HG03342 (cell line): ENCODE results near the gene UCKL1.
"Not testable (repeated sequence)": the region's sequence is repeated elsewhere in the genome, so short reads cannot be mapped to it uniquely, and the experiment has no call there.

ENCODE experiments used
- ATAC-seq: cut with Tn5 transposase; IDR thresholded peaks from one replicate; pipeline ENCODE4 v1.9.1; 2021; ENCODE audit warnings: mild to moderate bottlenecking, moderate library complexity; ENCODE audit not compliant: unreplicated experiment

Gene UCKL1

GRCh38 chr20:63955827-63956663, at the start of gene UCKL1:
Gene UCKL1 (minus strand): TSS chr20:63956416. CDS start chr20:63956372, 44 bp downstream.
- ATAC-seq = peak; percentile 62

DNA sequence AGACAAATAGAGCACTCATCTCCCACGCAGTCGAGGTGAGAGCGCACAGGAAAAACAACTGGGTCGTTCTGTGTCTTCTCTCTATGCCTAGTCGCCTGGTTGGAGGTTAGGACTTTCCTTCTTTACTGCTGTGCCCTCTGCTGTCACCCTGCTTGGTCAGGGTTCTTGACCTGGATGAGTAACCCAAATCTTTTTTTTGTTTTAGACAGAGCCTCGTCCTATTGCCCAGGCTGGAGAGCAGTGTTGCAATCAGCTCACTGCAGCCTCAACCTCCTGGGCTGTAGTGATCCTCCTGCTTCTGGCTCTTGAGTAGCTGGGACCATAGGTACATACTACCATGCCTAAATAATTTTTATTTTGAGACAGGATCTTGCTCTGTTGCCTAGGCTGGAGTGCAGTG, 49.2 kb upstream of the UCKL1 start:
- no peak for ATAC-seq

DNA sequence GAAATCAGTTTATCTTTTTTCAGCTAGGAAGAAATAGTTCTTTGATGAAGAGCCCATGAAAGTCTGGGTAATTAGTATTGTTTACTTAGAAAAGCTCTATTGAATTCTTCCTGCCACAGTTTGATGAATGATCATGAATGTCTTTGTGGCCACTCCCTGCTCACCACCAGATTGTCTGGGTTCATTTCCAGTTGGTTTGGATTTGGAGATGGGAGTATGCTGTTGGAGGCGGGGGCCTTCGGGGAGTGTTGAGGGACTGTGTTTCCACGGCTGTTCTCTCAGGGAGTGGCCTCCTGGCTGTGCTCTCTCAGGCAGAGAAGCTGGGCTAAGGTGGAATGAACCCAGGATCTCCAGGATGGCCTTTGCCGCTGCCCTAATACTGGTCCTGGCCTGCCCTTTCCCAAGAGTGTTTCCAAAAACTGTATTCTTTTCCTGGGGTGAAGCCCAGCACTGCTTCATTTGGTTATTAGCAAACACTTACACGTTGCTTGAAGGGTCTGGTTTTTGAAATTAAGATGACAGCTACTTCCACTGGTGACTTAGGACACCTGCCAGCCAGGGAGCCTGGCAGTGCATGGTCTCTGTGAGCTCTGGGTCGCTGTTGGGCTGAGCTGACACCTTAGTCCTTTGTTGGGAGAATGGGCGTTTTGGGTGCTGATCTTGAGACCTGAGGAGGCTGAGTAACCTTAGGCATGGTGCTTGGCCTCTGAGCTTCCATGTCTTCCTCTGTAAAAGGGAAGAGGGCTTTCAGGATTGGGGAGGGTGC, 47.9 kb upstream of the UCKL1 start:
- no peak for ATAC-seq

DNA sequence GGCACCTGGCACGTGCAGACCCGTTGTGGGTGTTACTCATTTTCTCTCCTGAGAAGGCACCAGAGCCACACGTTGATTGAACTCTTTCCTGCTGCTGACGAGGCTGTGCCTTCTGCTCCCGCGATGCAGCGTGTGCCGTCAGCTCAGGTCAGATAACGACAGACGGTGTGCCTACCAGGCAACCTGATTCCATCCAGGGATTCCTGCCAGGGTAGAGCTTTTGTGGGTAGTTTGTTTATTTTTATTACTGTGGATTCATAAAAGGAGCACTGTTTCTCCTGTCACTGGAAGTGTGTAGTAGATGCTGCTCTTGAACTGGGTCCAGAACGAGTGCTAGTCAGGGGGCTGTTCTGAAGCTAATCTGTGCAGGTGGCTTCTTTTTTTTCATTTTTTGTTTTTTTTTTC, 45.4 kb upstream of the UCKL1 start:
- no peak for ATAC-seq

- no peak for ATAC-seq
Measured at GRCh38 chr20:64000906-64001305, 44.7 kb upstream of the UCKL1 start.

GRCh38 chr20:63982937-63983336, 26.7 kb upstream of the UCKL1 start:
- ATAC-seq = no peak

- ATAC-seq = peak; percentile 50
Measured at GRCh38 chr20:63980806-63981728, 24.9 kb upstream of the UCKL1 start, which contains the start of gene PRPF6. Gene PRPF6 (plus strand): TSS chr20:63981132. CDS start chr20:63981246, 114 bp downstream.

DNA sequence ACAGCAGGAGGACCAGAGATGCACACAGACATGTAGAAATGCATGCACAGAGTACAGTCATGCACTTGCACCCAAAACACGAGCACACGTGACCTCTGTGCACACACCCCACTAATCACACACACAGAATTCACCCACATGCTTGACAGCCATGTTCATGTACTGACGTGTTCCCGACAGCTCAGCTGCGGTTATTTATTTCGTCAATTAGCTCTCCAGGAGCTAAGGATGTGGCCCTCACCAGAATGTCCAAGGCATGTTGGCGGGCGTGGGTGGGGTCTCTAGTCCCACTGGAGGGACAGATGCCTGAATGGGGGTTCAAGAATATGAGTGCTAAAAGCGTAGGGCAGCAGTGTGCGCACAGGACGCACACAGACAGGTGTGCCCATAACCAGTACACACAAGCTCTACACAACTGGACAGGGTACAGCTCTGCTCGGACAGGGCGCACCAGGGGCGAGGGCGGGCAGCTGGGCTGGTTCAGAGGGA, 24.1 kb upstream of the UCKL1 start:
- no peak for ATAC-seq

GRCh38 chr20:63979557-63980316, 23.5 kb upstream of the UCKL1 start, which contains the start of gene SAMD10:
Gene SAMD10 (minus strand): TSS chr20:63979642. CDS start chr20:63979467, 175 bp downstream.
- ATAC-seq = peak; percentile 40

- peak; percentile 0 for ATAC-seq
Measured at GRCh38 chr20:63979229-63979556, 23.0 kb upstream of the UCKL1 start.

DNA sequence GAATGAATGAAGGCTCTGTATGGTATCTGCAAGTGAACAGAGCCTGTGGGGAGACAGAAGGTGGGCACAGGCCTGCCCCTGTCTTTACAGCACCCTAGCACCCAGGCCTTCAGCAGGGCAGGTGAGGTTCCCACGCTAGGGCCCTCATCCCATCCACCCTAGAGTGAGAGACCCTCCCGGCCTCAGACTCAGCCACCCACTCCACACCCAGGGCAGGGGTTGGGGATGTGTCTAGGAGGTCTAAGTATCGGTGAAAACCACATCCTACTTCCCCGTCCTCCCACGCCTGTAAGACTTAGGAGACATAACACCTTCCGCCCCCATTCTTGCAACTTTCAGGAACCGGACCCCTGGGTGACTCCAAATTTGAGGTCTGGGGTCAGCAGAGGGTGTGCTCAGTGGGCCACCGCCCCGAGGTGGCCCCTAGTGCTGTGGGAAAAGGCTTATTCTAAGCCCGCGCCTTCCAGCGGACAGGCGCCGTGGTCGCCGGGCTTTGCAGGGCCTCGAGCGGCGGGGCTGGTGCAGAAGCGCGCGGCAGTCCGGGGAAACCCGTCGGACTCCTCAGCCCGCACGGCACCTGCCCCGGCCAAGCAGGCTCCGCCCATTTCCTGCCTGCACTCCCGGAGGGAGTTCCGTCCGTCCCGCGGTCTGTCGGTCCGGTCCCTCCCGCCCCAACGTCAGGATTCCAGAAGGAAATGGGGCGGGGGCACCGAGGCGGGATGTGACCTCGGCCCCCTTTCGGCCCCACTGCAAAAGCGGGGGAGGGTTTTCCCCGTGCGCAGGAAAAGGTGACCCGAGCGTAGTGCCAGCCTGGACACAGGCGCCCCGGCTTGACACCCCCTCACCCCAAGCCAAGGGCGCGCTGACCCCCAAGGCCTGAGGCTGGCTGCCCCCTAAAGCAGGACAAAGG, 22.4 kb upstream of the UCKL1 start:
- ATAC-seq = no peak

- ATAC-seq = no peak
Measured at GRCh38 chr20:63977739-63978276, 21.6 kb upstream of the UCKL1 start.

DNA sequence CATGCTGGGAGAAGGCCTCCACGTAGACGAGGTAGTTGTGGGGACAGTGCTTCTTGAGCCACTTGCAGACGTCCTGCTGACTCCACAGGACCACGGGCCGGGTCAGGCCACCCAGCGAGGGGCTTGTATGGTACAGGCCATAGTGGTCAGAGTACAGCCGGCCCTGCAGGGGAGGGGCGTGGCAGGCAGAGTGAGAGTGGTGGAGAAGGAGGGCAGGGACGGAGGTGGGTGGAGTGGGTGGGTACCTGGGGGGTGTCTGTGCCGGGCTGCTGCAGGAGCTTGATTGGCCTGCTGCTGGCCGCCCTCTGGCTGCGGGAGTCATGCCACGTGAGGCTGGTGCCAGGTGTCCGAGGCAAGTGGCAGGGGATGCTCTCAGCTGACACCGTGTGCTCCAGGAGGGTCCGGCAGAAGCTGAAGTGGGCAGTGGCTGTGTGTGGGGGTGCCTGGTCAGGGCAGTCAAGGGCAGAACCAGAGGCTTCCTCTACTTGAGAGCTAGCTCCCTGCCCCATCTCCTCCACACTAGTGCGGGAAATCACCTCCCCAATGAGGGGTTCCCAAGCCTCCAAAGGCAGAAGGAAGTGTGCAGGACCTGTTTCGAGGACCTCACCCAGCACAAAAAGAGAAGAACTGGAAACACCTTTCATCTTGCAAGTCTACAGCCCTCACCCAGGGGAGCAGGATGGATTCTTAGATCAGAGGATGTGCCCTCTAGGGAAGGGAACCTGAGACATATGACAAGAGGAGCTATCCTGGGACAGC, 20.9 kb upstream of the UCKL1 start:
- ATAC-seq = no peak

DNA sequence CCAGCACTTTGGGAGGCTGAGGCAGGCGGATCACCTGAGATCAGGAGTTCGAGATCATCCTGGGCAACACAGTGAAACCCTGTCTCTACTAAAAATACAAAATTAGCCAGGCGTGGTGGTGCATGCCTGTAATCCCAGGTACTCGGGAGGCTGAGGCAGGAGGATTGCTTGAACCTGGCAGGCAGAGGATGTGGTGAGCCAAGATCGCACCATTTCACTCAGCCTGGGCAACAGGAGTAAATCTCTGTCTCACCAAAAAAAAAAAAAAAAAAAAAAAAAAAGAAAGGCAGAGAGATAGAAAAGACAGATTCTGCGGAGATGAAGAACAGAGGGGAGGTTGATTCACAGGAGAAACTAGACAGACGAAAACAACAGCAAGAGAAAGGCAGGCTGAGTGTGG, 20.3 kb upstream of the UCKL1 start:
- ATAC-seq = not testable (repeated sequence)

GRCh38 chr20:63974402-63975200, 18.4 kb upstream of the UCKL1 start:
- ATAC-seq = no peak

- no peak for ATAC-seq
Measured at GRCh38 chr20:63973636-63974401, 17.6 kb upstream of the UCKL1 start.

DNA sequence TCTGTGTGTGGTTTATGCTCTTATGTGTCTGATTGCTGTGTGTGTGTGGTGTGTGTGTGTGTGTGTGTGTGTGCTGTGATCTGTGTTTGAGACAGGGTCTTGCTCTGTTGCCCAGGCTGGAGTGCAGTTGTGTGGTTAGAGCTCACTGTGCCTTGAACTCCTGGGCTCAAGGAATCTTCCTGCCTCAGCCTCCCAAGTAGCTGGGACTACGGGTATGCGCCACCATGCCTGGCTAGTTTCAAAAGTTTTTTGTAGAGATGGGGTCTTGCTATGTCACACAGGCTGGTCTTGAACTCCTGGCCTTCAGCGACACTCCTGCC, 16.9 kb upstream of the UCKL1 start:
- no peak for ATAC-seq
